ENCODE data around the gene KPNA3. TPM values are rescaled to one million over a fixed set of nuclear protein-coding genes. Genes with fewer than 3 reads are reported as not detected.
"Not testable (repeated sequence)": the region's sequence is repeated elsewhere in the genome, so short reads cannot be mapped to it uniquely, and the experiment has no call there.

Gene KPNA3
- total RNA-seq, 1 experiment from 2014 or later = 35.0 TPM

- Histone ChIP-seq H3K9me2 (ENCODE audit: insufficient read depth) (no peaks in the 10 kb centered on the region), H4K20me1 (ENCODE audit: insufficient read depth) (no peaks in the 10 kb centered on the region; the same call in 1 of the 2 replicates), H3F3A (ENCODE audit: insufficient read depth, low read depth) (no peaks in the 10 kb centered on the region; the same call in 1 of the 2 replicates), H3K9me3 (ENCODE audit: insufficient read depth, low read depth) (no peaks in the 10 kb centered on the region), H3K27ac (0 out of 2 replicates have a peak overlapping the region, but pooled peaks have one; percentile 47), H3K4me2 (no peak overlapping the region), H3K4me3 (no peak overlapping the region), H3K36me3 (ENCODE audit: low read depth) (no peaks in the 10 kb centered on the region), H2AFZ (no peak overlapping the region), H3K79me2 (ENCODE audit: low read depth) (peaks cover 85% of the 10 kb centered on the region), H3K4me1 (replicated peaks; ENCODE audit: insufficient read depth) (peaks cover 25% of the 10 kb centered on the region), H3K27me3 (ENCODE audit: insufficient read depth, low read depth) (no peaks in the 10 kb centered on the region)
- no TSS peak for BruUV-seq (replicated peaks)
- TF ChIP-seq CTCF (conservative IDR thresholded peaks at IDR 0.05) (no peak), EZH2 (IDR thresholded peaks at IDR 0.05; ENCODE audit: low read depth) (no peak)
- POLR2A ChIA-PET (ENCODE audit: unreplicated experiment) = interaction anchor here (0.5 to 0.6 kb wide), 2 partner anchors 35 to 85 kb away, joined by 21 to 28 read pairs; no protein-coding TSS in a partner anchor
- no peak for DNase-seq
- CTCF ChIA-PET = no interaction called here
- intact Hi-C loops (cut with micrococcal nuclease; ENCODE audit: unreplicated experiment) = no loop called here
These were observed 18.0 kb downstream of the KPNA3 start for GRCh38 chr13:49774376-49775005.

- intact Hi-C loops (cut with micrococcal nuclease; ENCODE audit: unreplicated experiment) = no loop called here
- H3K4me1 ChIP-seq (replicated peaks; ENCODE audit: insufficient read depth) = peaks cover 25% of the 10 kb centered on the region
- H3K9me2 ChIP-seq (ENCODE audit: insufficient read depth) = no peaks in the 10 kb centered on the region
- H3K27me3 ChIP-seq (ENCODE audit: insufficient read depth, low read depth) = no peaks in the 10 kb centered on the region
- H3K27ac ChIP-seq = no peak overlapping the region
- no peaks in the 10 kb centered on the region; the same call in 1 of the 2 replicates for H3F3A ChIP-seq (ENCODE audit: insufficient read depth, low read depth)
- peaks cover 73% of the 10 kb centered on the region for H3K79me2 ChIP-seq (ENCODE audit: low read depth)
- no peaks in the 10 kb centered on the region for H3K36me3 ChIP-seq (ENCODE audit: low read depth)
- BruUV-seq (replicated peaks) = no TSS peak
- no peak for DNase-seq
- H3K9me3 ChIP-seq (ENCODE audit: insufficient read depth, low read depth) = no peaks in the 10 kb centered on the region
- TF ChIP-seq CTCF (conservative IDR thresholded peaks at IDR 0.05) = no peak
- no peak for TF ChIP-seq EZH2 (IDR thresholded peaks at IDR 0.05; ENCODE audit: low read depth)
- no peak overlapping the region for H2AFZ ChIP-seq
- no peak overlapping the region for H3K4me2 ChIP-seq
- no peak overlapping the region for H3K4me3 ChIP-seq
- ChIA-PET CTCF (no interaction called here), POLR2A (ENCODE audit: unreplicated experiment) (no interaction called here)
- H4K20me1 ChIP-seq (ENCODE audit: insufficient read depth) = peaks cover 6% of the 10 kb centered on the region
These were observed 19.7 kb downstream of the KPNA3 start for GRCh38 chr13:49772828-49773227.

GRCh38 chr13:49761811-49762210 is 30.7 kb downstream of the KPNA3 start:
- POLR2A ChIA-PET (ENCODE audit: unreplicated experiment); H2AFZ ChIP-seq; H4K20me1 ChIP-seq (ENCODE audit: insufficient read depth); CTCF ChIA-PET; H3K4me3 ChIP-seq; H3K4me1 ChIP-seq (replicated peaks; ENCODE audit: insufficient read depth); BruUV-seq (replicated peaks); H3K36me3 ChIP-seq (ENCODE audit: low read depth); H3K27me3 ChIP-seq (ENCODE audit: insufficient read depth, low read depth); H3K4me2 ChIP-seq; H3K9me2 ChIP-seq (ENCODE audit: insufficient read depth); H3K9me3 ChIP-seq (ENCODE audit: insufficient read depth, low read depth); H3F3A ChIP-seq (ENCODE audit: insufficient read depth, low read depth); H3K27ac ChIP-seq; DNase-seq: not testable (repeated sequence)
- intact Hi-C loops (cut with micrococcal nuclease; ENCODE audit: unreplicated experiment) = loop anchor here (10.0 kb wide), 1 partner anchor 63 kb away; no protein-coding TSS in a partner anchor
- H3K79me2 ChIP-seq (ENCODE audit: low read depth) = peaks cover 58% of the 10 kb centered on the region

- H3F3A ChIP-seq (ENCODE audit: insufficient read depth, low read depth) = no peaks in the 10 kb centered on the region
- no peaks in the 10 kb centered on the region for H3K4me1 ChIP-seq (replicated peaks; ENCODE audit: insufficient read depth)
- H3K9me2 ChIP-seq (ENCODE audit: insufficient read depth) = no peaks in the 10 kb centered on the region
- no peaks in the 10 kb centered on the region for H3K9me3 ChIP-seq (ENCODE audit: insufficient read depth, low read depth)
- BruUV-seq (replicated peaks) = no TSS peak
- ChIA-PET CTCF (no interaction called here), POLR2A (ENCODE audit: unreplicated experiment) (no interaction called here)
- no peak overlapping the region for H3K4me3 ChIP-seq
- H3K79me2 ChIP-seq (ENCODE audit: low read depth) = peaks cover 62% of the 10 kb centered on the region
- no peak overlapping the region for H2AFZ ChIP-seq
- peaks cover under 1% of the 10 kb centered on the region for H4K20me1 ChIP-seq (ENCODE audit: insufficient read depth)
- TF ChIP-seq EZH2 (IDR thresholded peaks at IDR 0.05; ENCODE audit: low read depth) (no peak), CTCF (conservative IDR thresholded peaks at IDR 0.05) (no peak)
- no peak for DNase-seq
- no peak overlapping the region for H3K4me2 ChIP-seq
- H3K27me3 ChIP-seq (ENCODE audit: insufficient read depth, low read depth) = no peaks in the 10 kb centered on the region
- no peak overlapping the region for H3K27ac ChIP-seq
- no peaks in the 10 kb centered on the region for H3K36me3 ChIP-seq (ENCODE audit: low read depth)
- intact Hi-C loops (cut with micrococcal nuclease; ENCODE audit: unreplicated experiment) = loop anchor here (10.0 kb wide), 1 partner anchor 64 kb away; no protein-coding TSS in a partner anchor
These were observed 31.9 kb downstream of the KPNA3 start for GRCh38 chr13:49760558-49760957.
